CD14-positive monocyte (primary cell): ENCODE measurements around the gene RIT1. TPM values are rescaled to one million over a fixed set of nuclear protein-coding genes. Genes with fewer than 3 reads are reported as not detected.
"Not testable (repeated sequence)": the region's sequence is repeated elsewhere in the genome, so short reads cannot be mapped to it uniquely, and the experiment has no call there.

ENCODE experiments used
- DNase-seq, 3 donors: peaks; one replicate each; pipeline ENCODE4 v3.0.0-alpha.2; 2011 to 2022
- H2AFZ ChIP-seq: 2 replicates; pipeline ENCODE4 v1.6.0; 2012; ENCODE audit warnings: mild to moderate bottlenecking, low read depth, low read length, inconsistent platforms; ENCODE audit not compliant: insufficient read depth, poor library complexity, severe bottlenecking
- H3K27ac ChIP-seq, 2 donors: 1 replicate in 1 of 2; 2 replicates in 1 of 2; pipeline ENCODE4 v1.5.1; 2012 to 2013; ENCODE audit warnings: low read length in 2 of 2, control low read depth in 1 of 2, inconsistent platforms in 1 of 2, low read depth in 1 of 2, mild to moderate bottlenecking in 1 of 2
- H3K27me3 ChIP-seq, 2 donors: one replicate each; pipeline versions ENCODE4 v1.6.0 to v1.6.1; 2011 to 2013; ENCODE audit warnings: low read length in 2 of 2; ENCODE audit not compliant: control insufficient read depth in 2 of 2, insufficient read depth in 2 of 2
- H3K36me3 ChIP-seq, 2 donors: replicated peaks in 1 of 2; 1 replicate in 1 of 2; 2 replicates in 1 of 2; pipeline versions ENCODE4 v1.5.1 to v1.6.1; 2012 to 2013; ENCODE audit warnings: low read length in 2 of 2, control low read depth in 1 of 2, inconsistent platforms in 1 of 2, mild to moderate bottlenecking in 1 of 2; ENCODE audit not compliant: insufficient read depth in 2 of 2, control insufficient read depth in 1 of 2
- H3K4me1 ChIP-seq, 2 donors: 1 replicate in 1 of 2; 2 replicates in 1 of 2; pipeline versions ENCODE4 v1.5.1 to v1.6.1; 2012 to 2013; ENCODE audit warnings: low read length in 2 of 2, control low read depth in 1 of 2, inconsistent platforms in 1 of 2, mild to moderate bottlenecking in 1 of 2, moderate library complexity in 1 of 2; ENCODE audit not compliant: insufficient read depth in 2 of 2, control insufficient read depth in 1 of 2
- H3K4me2 ChIP-seq: replicated peaks from 2 replicates; pipeline ENCODE3; 2012; ENCODE audit warnings: low read length, moderate library complexity, mild to moderate bottlenecking; ENCODE audit not compliant: poor library complexity, severe bottlenecking; ENCODE audit errors: extremely low read depth
- H3K4me3 ChIP-seq, 3 experiments: fragments of 200-600 bp in 1 of 3; sonication (generic) in 1 of 3; replicated peaks in 1 of 3; 1 replicate in 2 of 3; 2 replicates in 1 of 3; pipeline ENCODE4 v1.5.1; 2011 to 2013; ENCODE audit warnings: low read length in 3 of 3, mild to moderate bottlenecking in 3 of 3, control low read depth in 2 of 3, low read depth in 2 of 3, inconsistent platforms in 1 of 3, moderate library complexity in 1 of 3
- H3K79me2 ChIP-seq: 2 replicates; pipeline ENCODE4 v1.6.0; 2012; ENCODE audit warnings: mild to moderate bottlenecking, control low read depth, inconsistent platforms, low read length, moderate library complexity; ENCODE audit not compliant: insufficient read depth
- H3K9ac ChIP-seq: 2 replicates; pipeline ENCODE4 v1.6.0; 2017; ENCODE audit warnings: low read length, mild to moderate bottlenecking; ENCODE audit not compliant: insufficient read depth, poor library complexity, severe bottlenecking
- H3K9me3 ChIP-seq, 2 donors: replicated peaks in 1 of 2; 1 replicate in 1 of 2; 2 replicates in 1 of 2; pipeline versions ENCODE4 v1.5.1 to v1.6.1; 2012 to 2013; ENCODE audit warnings: low read length in 2 of 2, control low read depth in 1 of 2; ENCODE audit not compliant: control insufficient read depth in 1 of 2, insufficient read depth in 1 of 2
- H4K20me1 ChIP-seq: 2 replicates; pipeline ENCODE4 v1.6.0; 2012; ENCODE audit warnings: mild to moderate bottlenecking, low read length, control low read depth, moderate library complexity; ENCODE audit not compliant: insufficient read depth
- H3K27ac Mint-ChIP-seq, 7 donors: one replicate each; pipeline ENCODE4 v1.8.0; 2020; ENCODE audit warnings: mild to moderate bottlenecking in 7 of 7, mixed read lengths in 7 of 7, moderate library complexity in 6 of 7, inconsistent platforms in 2 of 7
- H3K27me3 Mint-ChIP-seq, 3 donors: one replicate each; pipeline ENCODE4 v1.8.0; 2021 to 2022; ENCODE audit warnings: low read depth in 3 of 3, mild to moderate bottlenecking in 3 of 3, mixed read lengths in 3 of 3, moderate library complexity in 3 of 3, inconsistent platforms in 1 of 3
- H3K36me3 Mint-ChIP-seq, 2 donors: one replicate each; pipeline ENCODE4 v1.8.0; 2020; ENCODE audit warnings: mixed read lengths in 2 of 2, inconsistent platforms in 1 of 2, mild to moderate bottlenecking in 1 of 2
- H3K4me1 Mint-ChIP-seq: one replicate; pipeline ENCODE4 v1.8.0; 2020; ENCODE audit warnings: mild to moderate bottlenecking, mixed read lengths
- H3K4me3 Mint-ChIP-seq, 2 donors: one replicate each; pipeline ENCODE4 v1.8.0; 2020; ENCODE audit warnings: mild to moderate bottlenecking in 2 of 2, mixed read lengths in 2 of 2, moderate library complexity in 1 of 2
- H3K9me3 Mint-ChIP-seq, 7 donors: one replicate each; pipeline ENCODE4 v1.8.0; 2020 to 2022; ENCODE audit warnings: mixed read lengths in 7 of 7, mild to moderate bottlenecking in 6 of 7, moderate library complexity in 6 of 7, inconsistent platforms in 2 of 7
- CTCF ChIP-seq: fragments of 200-600 bp; IDR thresholded peaks from one replicate; pipeline ENCODE4 v1.8.0; 2022; ENCODE audit warnings: antibody characterized with exemption, mild to moderate bottlenecking
- WGBS: methylation state at CpG from one replicate; pipeline ENCODE4 v1.1.5; 2013; ENCODE audit warnings: missing lambda C conversion rate; ENCODE audit not compliant: insufficient coverage; 5-methylcytosine and 5-hydroxymethylcytosine counted together
- intact Hi-C, 2 donors: fragments of 100-400 bp; cut with micrococcal nuclease; formaldehyde crosslinking; loops; one replicate each; pipeline versions ENCODE4 v1.15.0 to v1.15.1; 2023
- polyA plus RNA-seq, 3 donors: library from polyadenylated mRNA; depleted of rRNA in 1 of 3; unstranded in 2 of 3; stranded (reverse) in 1 of 3; fragments of 300-500 nt in 2 of 3; fragments of >200 nt in 1 of 3; fragmentation: Illumina TruSeq in 2 of 3; gene quantifications; 1 replicate in 2 of 3; 2 replicates in 1 of 3; pipeline ENCODE4 v1.2.3, GENCODE V29; 2012 to 2021

The RIT1 gene
- polyA plus RNA-seq, 3 donors = 57.2 to 76.8 (median 69.6) TPM

- intact Hi-C loops = loop anchor here in 1 of 2 donors (5.0 kb wide), 1 partner anchor 37 kb away; no protein-coding TSS in a partner anchor
- no peak for DNase-seq
- no peaks in the 10 kb centered on the region for H3K9me3 Mint-ChIP-seq
- no peak for TF ChIP-seq CTCF
- no peak overlapping the region for H3K9ac ChIP-seq
- H3K27ac ChIP-seq = no peak overlapping the region
- H3K4me2 ChIP-seq = no peak overlapping the region
- H4K20me1 ChIP-seq = peaks cover 58% of the 10 kb centered on the region
- WGBS = 100% methylated on average over 1 of the region's 2 CpGs
- H3K79me2 ChIP-seq = peaks cover 4% of the 10 kb centered on the region
- peaks cover 65 to 75% of the 10 kb centered on the region in 2 donors for H3K36me3 ChIP-seq
- H3K4me1 Mint-ChIP-seq = peaks cover 3% of the 10 kb centered on the region
- H3K27me3 ChIP-seq = no peaks in the 10 kb centered on the region
- no peak overlapping the region for H2AFZ ChIP-seq
- H3K36me3 Mint-ChIP-seq = peaks cover 59 to 77% of the 10 kb centered on the region in 2 donors
- no peak overlapping the region for H3K27ac Mint-ChIP-seq
- H3K4me3 Mint-ChIP-seq = no peak overlapping the region
- no peaks in the 10 kb centered on the region for H3K9me3 ChIP-seq
- no peaks in the 10 kb centered on the region for H3K27me3 Mint-ChIP-seq
- peaks cover 2% of the 10 kb centered on the region in 2 donors for H3K4me1 ChIP-seq
- H3K4me3 ChIP-seq = no peak overlapping the region
Measured at GRCh38 chr1:155898888-155899287, 12.3 kb downstream of the RIT1 start.

- peaks cover 57 to 67% of the 10 kb centered on the region in 2 donors for H3K36me3 ChIP-seq
- Mint-ChIP-seq H3K4me1 (peaks cover 14% of the 10 kb centered on the region), H3K4me3 (no peak overlapping the region), H3K27ac (peak overlapping the region in 2 of 7 donors; percentile 33 to 43), H3K27me3 (no peaks in the 10 kb centered on the region), H3K36me3 (peaks cover 53 to 66% of the 10 kb centered on the region in 2 donors), H3K9me3 (no peaks in the 10 kb centered on the region)
- peaks cover 10 to 14% of the 10 kb centered on the region in 2 donors for H3K4me1 ChIP-seq
- H3K9ac ChIP-seq = no peak overlapping the region
- H4K20me1 ChIP-seq = peaks cover 50% of the 10 kb centered on the region
- H3K4me3 ChIP-seq = no peak overlapping the region
- no peak for DNase-seq
- WGBS = no CpG with 5 or more reads among the region's 1 CpG
- no peak for TF ChIP-seq CTCF
- H3K4me2 ChIP-seq = no peak overlapping the region
- no peak overlapping the region for H3K27ac ChIP-seq
- intact Hi-C loops = loop anchor here in 1 of 2 donors (5.0 kb wide), 1 partner anchor 35 kb away; no protein-coding TSS in a partner anchor
- no peaks in the 10 kb centered on the region for H3K27me3 ChIP-seq
- no peaks in the 10 kb centered on the region for H3K9me3 ChIP-seq
- no peak overlapping the region for H2AFZ ChIP-seq
- peaks cover 4% of the 10 kb centered on the region for H3K79me2 ChIP-seq
Measured at GRCh38 chr1:155897746-155898145, 13.4 kb downstream of the RIT1 start.

- Histone ChIP-seq H4K20me1 (peaks cover 47% of the 10 kb centered on the region), H3K36me3 (peaks cover 46 to 55% of the 10 kb centered on the region in 2 donors), H3K4me1 (peaks cover 10 to 14% of the 10 kb centered on the region in 2 donors)
- H3K4me3 ChIP-seq, H3K27me3 Mint-ChIP-seq, H3K27me3 ChIP-seq, H3K9me3 ChIP-seq, H3K9ac ChIP-seq, H3K79me2 ChIP-seq, DNase-seq, H3K27ac ChIP-seq, H3K4me2 ChIP-seq, H2AFZ ChIP-seq, H3K4me3 Mint-ChIP-seq, H3K9me3 Mint-ChIP-seq: not testable (repeated sequence)
- Mint-ChIP-seq H3K36me3 (peaks cover 49 to 54% of the 10 kb centered on the region in 2 donors), H3K4me1 (peaks cover 14% of the 10 kb centered on the region), H3K27ac (peak overlapping the region in 1 of 7 donors; percentile 26)
- intact Hi-C loops = loop anchor here in 1 of 2 donors (5.0 kb wide), 1 partner anchor 34 kb away; no protein-coding TSS in a partner anchor
- 96% methylated on average over 5 of the region's 8 CpGs for WGBS
Measured at GRCh38 chr1:155896476-155896875, 14.7 kb downstream of the RIT1 start.
